ENCODE measurements around the gene SNTA1.

GRCh38 chr20:33470866-33471265, 27.3 kb upstream of the SNTA1 start:
- TF ChIP-seq REST (IDR thresholded peaks at IDR 0.05; ENCODE audit: low read depth): no peak
- no peak for TF ChIP-seq ZNF274 (IDR thresholded peaks at IDR 0.05; ENCODE audit: low read depth, low read length)
- TF ChIP-seq CTCF (IDR thresholded peaks at IDR 0.05 in 2 of 3, conservative IDR thresholded peaks at IDR 0.05 in 1 of 3; ENCODE audit: borderline replicate concordance in 1 of 3, insufficient read depth in 1 of 3, low read depth in 2 of 3, low read length in 2 of 3): no peak
- no peak for TF ChIP-seq CEBPB (IDR thresholded peaks at IDR 0.05; ENCODE audit: low read depth)
- no peak for TF ChIP-seq EZH2 (IDR thresholded peaks at IDR 0.05)
- no peak for TF ChIP-seq EGR1 (IDR thresholded peaks at IDR 0.05; ENCODE audit: low read depth)
- no peak for TF ChIP-seq POLR2AphosphoS5 (IDR thresholded peaks at IDR 0.05; ENCODE audit: low read depth, low read length)
- no peak for TF ChIP-seq POLR2A (IDR thresholded peaks at IDR 0.05; ENCODE audit: borderline replicate concordance, extremely low read depth, insufficient read depth, insufficient read length)
- no peak for TF ChIP-seq MAX (IDR thresholded peaks at IDR 0.05)
- TF ChIP-seq RAD21 (IDR thresholded peaks at IDR 0.05; ENCODE audit: low read depth): no peak

All from HCT116 (cell line).